Measurements from ENCODE around the gene GULP1. TPM values are rescaled to one million over a fixed set of nuclear protein-coding genes. Genes with fewer than 3 reads are reported as not detected.

The GULP1 gene
- total and polyA plus RNA-seq, 2 donors (not counting 1 experiment from before 2014, with no cell fraction given) = 43.5 to 82.4 TPM

GRCh38 chr2:188303363-188304031 lies 11.8 kb downstream of the GULP1 start:
- Histone ChIP-seq H4K20me1 (ENCODE audit: control insufficient read depth, extremely low read depth, insufficient read depth, low read length) (no peaks in the 10 kb centered on the region), H3K9ac (ENCODE audit: insufficient read depth, low read length) (no peak overlapping the region)

GRCh38 chr2:188305271-188305670 lies 13.6 kb downstream of the GULP1 start:
- DNase-seq (ENCODE audit: low read depth in 2 of 2) = no peak
- Histone ChIP-seq H3K27ac (ENCODE audit: insufficient read depth, low read length) (no peak overlapping the region), H3K4me2 (ENCODE audit: extremely low read depth, insufficient read depth, low read length) (no peak overlapping the region), H3K9me3 (ENCODE audit: control insufficient read depth, insufficient read depth, low read depth, low read length) (no peaks in the 10 kb centered on the region), H3K4me3 (replicated peaks in 1 of 4; ENCODE audit: control extremely low read depth in 1 of 4, insufficient read depth in 1 of 4, low read depth in 3 of 4, low read length in 4 of 4) (no peak overlapping the region), H2AFZ (ENCODE audit: low read length) (no peak overlapping the region), H3K27me3 (ENCODE audit: control insufficient read depth, insufficient read depth, low read length) (no peaks in the 10 kb centered on the region), H3K9ac (ENCODE audit: insufficient read depth, low read length) (no peak overlapping the region), H4K20me1 (ENCODE audit: control insufficient read depth, extremely low read depth, insufficient read depth, low read length) (no peaks in the 10 kb centered on the region), H3K4me1 (ENCODE audit: control insufficient read depth, extremely low read depth, insufficient read depth, low read length) (no peaks in the 10 kb centered on the region), H3K79me2 (ENCODE audit: control insufficient read depth, insufficient read depth, low read length) (peaks cover 25% of the 10 kb centered on the region), H3K36me3 (ENCODE audit: control insufficient read depth, insufficient read depth, low read length) (no peaks in the 10 kb centered on the region)
- no peak for TF ChIP-seq EZH2 (IDR thresholded peaks at IDR 0.05; ENCODE audit: low read length, missing control alignments)
- TF ChIP-seq CTCF (conservative IDR thresholded peaks at IDR 0.05 in 1 of 2, IDR thresholded peaks at IDR 0.05 in 1 of 2; ENCODE audit: low read depth in 1 of 2, low read length in 2 of 2) = no peak

More at GRCh38 chr2:188303363-188304031, 11.8 kb downstream of the GULP1 start:
- H3K4me1 ChIP-seq (ENCODE audit: control insufficient read depth, extremely low read depth, insufficient read depth, low read length) = no peaks in the 10 kb centered on the region
- H2AFZ ChIP-seq (ENCODE audit: low read length) = no peak overlapping the region
- H3K79me2 ChIP-seq (ENCODE audit: control insufficient read depth, insufficient read depth, low read length) = peaks cover 31% of the 10 kb centered on the region
- no peak overlapping the region for H3K4me3 ChIP-seq (replicated peaks in 1 of 4; ENCODE audit: control extremely low read depth in 1 of 4, insufficient read depth in 1 of 4, low read depth in 3 of 4, low read length in 4 of 4)
- no peaks in the 10 kb centered on the region for H3K36me3 ChIP-seq (ENCODE audit: control insufficient read depth, insufficient read depth, low read length)
- H3K4me2 ChIP-seq (ENCODE audit: extremely low read depth, insufficient read depth, low read length) = peak overlapping the region; percentile 7
- H3K27me3 ChIP-seq (ENCODE audit: control insufficient read depth, insufficient read depth, low read length) = no peaks in the 10 kb centered on the region
- H3K27ac ChIP-seq (ENCODE audit: insufficient read depth, low read length) = peak overlapping the region; percentile 10
- DNase-seq (ENCODE audit: low read depth in 2 of 2) = peak; percentile 68 to 87
- H3K9me3 ChIP-seq (ENCODE audit: control insufficient read depth, insufficient read depth, low read depth, low read length) = no peaks in the 10 kb centered on the region
- TF ChIP-seq CTCF (conservative IDR thresholded peaks at IDR 0.05 in 1 of 2, IDR thresholded peaks at IDR 0.05 in 1 of 2; ENCODE audit: low read depth in 1 of 2, low read length in 2 of 2) (no peak), EZH2 (IDR thresholded peaks at IDR 0.05; ENCODE audit: low read length, missing control alignments) (no peak)

- Histone ChIP-seq H3K9me3 (ENCODE audit: control insufficient read depth, insufficient read depth, low read depth, low read length) (no peaks in the 10 kb centered on the region), H2AFZ (ENCODE audit: low read length) (no peak overlapping the region), H4K20me1 (ENCODE audit: control insufficient read depth, extremely low read depth, insufficient read depth, low read length) (no peaks in the 10 kb centered on the region), H3K4me1 (ENCODE audit: control insufficient read depth, extremely low read depth, insufficient read depth, low read length) (no peaks in the 10 kb centered on the region), H3K27ac (ENCODE audit: insufficient read depth, low read length) (no peak overlapping the region), H3K27me3 (ENCODE audit: control insufficient read depth, insufficient read depth, low read length) (no peaks in the 10 kb centered on the region), H3K9ac (ENCODE audit: insufficient read depth, low read length) (no peak overlapping the region), H3K79me2 (ENCODE audit: control insufficient read depth, insufficient read depth, low read length) (peaks cover 21% of the 10 kb centered on the region), H3K4me2 (ENCODE audit: extremely low read depth, insufficient read depth, low read length) (no peak overlapping the region), H3K36me3 (ENCODE audit: control insufficient read depth, insufficient read depth, low read length) (no peaks in the 10 kb centered on the region), H3K4me3 (replicated peaks in 1 of 4; ENCODE audit: control extremely low read depth in 1 of 4, insufficient read depth in 1 of 4, low read depth in 3 of 4, low read length in 4 of 4) (no peak overlapping the region)
- no peak for TF ChIP-seq EZH2 (IDR thresholded peaks at IDR 0.05; ENCODE audit: low read length, missing control alignments)
- no peak for TF ChIP-seq CTCF (conservative IDR thresholded peaks at IDR 0.05 in 1 of 2, IDR thresholded peaks at IDR 0.05 in 1 of 2; ENCODE audit: low read depth in 1 of 2, low read length in 2 of 2)
- no peak for DNase-seq (ENCODE audit: low read depth in 2 of 2)
Observed at GRCh38 chr2:188306271-188306670, 14.6 kb downstream of the GULP1 start.
